ENCODE results near the gene PRKCA. TPM values are rescaled to one million over a fixed set of nuclear protein-coding genes. Genes with fewer than 3 reads are reported as not detected.
"Not testable (repeated sequence)": the region's sequence is repeated elsewhere in the genome, so short reads cannot be mapped to it uniquely, and the experiment has no call there.

The PRKCA gene
- total RNA-seq, 1 donor from 2014 or later = 132 TPM

DNA sequence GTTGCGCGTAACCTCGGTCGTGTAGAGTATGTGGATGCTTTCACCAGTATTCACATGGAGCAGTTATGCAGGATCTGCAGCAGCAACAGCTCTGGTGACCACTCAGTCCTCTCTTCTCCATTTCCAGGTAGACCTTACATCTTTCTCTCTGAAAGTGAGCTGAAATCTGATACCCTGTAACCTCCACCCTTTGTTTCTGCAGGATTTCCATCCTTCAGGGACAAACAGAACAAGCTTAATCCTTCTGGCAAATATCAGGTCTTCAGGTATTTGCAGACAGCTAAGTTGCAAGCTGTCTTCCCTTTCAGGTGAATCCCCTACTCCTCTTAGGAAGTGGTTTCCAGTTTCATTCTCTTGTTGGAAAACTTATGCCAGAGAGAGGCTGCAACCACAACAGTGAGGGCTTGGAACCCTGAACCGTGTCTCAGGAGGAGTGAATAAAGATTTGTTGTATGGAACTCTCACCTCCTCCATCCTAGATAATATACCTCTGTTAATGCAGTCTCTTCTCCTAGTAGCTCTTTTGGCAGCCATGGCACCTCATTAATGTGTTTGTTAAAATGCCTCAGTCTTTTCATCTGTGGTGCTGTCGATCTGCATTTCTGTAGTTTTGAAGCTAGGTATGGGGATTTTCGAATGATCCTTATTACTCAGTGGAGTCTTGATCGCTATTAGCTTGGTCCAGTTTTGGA lies 172.5 kb downstream of the PRKCA start:
- intact Hi-C loops (cut with micrococcal nuclease) = no loop called here

DNA sequence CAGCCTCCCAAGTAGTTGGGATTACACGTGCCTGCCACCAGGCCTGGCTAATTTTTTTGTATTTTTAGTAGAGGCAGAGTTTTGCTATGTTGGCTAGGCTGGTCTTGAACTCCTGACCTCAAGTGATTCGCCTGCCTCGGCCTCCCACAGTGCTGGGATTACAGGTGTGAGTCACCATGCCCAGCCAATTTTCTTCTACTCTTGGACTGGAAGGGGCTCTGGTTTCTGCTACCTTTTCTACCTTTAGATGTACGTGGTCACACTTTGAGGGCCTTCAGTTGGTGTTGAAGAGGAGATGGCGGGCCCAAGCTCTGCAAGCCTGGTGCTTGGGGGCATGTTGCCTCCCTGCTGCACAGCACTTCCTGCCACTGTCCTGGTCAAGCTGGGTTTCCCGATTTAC lies 173.6 kb downstream of the PRKCA start:
- intact Hi-C loops (cut with micrococcal nuclease) = no loop called here

DNA sequence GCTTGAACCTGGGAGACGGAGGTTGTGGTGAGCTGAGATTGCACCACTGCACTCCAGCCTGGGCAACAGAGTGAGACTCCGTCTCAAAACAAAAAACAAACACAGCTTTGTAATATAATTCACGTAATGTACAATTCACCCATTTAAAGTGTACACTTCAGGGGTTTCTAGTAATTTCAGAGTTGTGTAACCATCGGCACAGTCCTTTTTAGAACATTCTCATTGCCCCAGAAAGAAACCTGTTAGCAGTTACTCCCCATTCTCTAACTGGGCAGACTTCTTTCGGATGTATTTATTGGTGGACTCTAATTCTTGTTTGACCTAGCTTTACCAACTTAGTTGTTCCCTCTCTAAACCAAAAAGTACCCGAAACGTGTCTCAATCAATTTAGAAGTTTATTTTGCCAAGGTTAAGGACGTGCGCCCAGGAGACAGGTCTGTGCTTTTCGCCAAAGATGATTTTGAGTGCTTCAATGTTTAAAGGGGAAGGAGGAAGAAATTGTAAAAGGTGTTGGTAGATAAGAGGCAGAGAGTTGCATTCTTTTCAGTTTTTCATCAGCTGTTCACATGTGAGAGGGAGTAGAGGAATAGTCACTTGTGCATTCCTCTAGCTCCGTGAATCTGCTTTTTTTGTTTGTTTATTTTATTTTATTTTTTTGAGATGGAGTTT lies 175.3 kb downstream of the PRKCA start:
- intact Hi-C loops (cut with micrococcal nuclease) = no loop called here

DNA sequence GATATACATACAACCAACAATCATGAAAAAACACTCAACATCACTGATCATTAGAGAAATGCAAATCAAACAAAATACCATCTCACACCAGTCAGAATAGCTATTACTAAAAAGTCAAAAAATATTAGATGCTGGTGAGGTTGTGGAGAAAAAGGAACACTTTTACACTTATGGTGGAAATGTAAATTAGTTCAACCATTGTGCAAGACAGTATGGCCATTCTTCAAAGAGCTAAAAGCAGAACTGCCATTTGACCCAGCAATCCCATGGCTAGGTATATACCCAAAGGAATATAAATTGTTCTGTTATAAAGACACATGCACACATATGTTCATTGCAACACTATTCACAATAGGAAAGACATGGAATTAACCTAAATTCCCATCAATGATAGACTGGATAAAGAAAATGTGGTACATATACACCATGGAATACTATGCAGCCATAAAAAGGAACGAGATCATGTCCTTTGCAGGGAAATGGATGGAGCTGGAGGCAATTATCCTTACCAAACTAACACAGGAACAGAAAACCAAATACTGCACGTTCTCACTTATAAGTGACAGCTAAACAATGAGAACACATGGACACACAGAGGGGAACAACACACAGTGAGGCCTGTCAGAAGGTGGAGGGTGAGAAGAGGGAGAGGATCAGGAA lies 176.9 kb downstream of the PRKCA start:
- intact Hi-C loops (cut with micrococcal nuclease) = not testable (repeated sequence)

DNA sequence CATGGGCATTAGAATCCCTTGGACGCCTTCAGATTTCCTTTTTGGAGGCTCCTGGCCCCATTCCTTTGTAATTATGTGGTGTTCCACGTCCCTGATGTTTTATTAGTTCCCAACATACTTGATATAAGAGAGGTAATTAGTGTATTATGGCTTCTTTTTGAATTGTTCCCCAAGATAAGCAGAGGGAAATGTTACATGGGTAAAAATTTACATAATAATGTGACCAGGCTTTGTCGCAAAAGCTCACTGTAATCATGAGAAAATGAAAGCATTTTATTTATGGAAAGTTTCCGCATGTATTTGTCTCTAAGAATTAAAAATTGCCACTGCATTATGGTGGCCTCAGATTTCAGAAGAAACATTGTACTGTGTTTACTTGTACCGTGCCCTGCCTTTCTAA lies 177.8 kb downstream of the PRKCA start:
- intact Hi-C loops (cut with micrococcal nuclease) = no loop called here

DNA sequence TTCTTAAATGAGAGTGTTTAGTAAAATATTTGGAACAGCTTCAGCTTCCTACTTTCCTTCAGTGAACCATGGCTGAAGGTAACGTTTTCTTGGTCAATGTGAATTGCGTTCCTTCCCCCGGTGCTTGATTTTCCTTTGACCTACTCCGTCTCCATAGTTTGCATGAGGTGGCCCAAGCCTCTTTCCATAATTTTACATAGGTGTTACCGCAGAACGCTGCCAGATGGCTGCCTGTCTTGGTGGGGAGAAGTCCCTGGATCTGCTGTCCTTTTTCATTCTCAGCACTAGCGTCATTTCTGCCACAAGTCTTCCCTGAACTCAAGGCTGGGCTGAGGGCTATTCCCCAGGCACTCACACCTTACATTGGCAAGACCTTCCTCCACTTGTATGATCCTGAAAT lies 178.4 kb downstream of the PRKCA start:
- intact Hi-C loops (cut with micrococcal nuclease) = no loop called here

DNA sequence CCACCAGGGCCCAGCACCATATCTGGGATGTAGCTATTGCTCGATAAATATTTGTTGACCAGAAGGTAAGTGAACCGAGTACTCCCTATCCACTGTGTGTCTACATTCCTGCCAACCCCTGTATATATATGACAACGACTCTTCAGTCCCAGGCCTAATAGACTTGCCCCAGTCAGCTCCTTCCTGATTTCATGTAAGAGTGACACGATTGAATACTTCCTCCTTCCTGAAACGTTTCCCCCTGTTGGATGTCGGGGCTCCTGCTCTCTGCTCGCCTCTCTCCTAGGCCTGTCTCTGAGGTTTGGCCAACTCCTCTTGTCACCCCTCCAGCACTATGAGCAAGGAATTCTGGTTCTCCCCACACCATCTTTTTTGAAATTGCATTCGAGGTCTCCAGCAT lies 178.9 kb downstream of the PRKCA start:
- intact Hi-C loops (cut with micrococcal nuclease) = no loop called here

DNA sequence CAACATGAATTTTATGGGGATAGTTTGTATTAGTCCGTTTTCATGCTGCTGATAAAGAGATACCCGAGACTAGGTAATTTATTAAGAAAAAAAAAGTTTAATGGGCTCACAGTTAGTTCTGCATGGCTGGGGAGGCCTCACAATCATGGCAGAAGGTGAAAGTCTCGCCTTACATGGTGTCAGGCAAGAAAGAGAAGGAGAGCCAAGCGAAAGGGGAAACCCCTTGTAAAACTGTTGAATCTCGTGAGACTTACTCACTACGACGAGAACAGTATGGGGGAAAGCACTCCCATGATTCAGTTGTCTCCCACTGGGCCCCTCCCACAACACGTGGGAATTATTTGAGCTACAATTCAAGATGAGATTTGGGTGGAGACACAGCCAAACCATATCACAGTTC lies 181.5 kb downstream of the PRKCA start:
- intact Hi-C loops (cut with micrococcal nuclease) = no loop called here

DNA sequence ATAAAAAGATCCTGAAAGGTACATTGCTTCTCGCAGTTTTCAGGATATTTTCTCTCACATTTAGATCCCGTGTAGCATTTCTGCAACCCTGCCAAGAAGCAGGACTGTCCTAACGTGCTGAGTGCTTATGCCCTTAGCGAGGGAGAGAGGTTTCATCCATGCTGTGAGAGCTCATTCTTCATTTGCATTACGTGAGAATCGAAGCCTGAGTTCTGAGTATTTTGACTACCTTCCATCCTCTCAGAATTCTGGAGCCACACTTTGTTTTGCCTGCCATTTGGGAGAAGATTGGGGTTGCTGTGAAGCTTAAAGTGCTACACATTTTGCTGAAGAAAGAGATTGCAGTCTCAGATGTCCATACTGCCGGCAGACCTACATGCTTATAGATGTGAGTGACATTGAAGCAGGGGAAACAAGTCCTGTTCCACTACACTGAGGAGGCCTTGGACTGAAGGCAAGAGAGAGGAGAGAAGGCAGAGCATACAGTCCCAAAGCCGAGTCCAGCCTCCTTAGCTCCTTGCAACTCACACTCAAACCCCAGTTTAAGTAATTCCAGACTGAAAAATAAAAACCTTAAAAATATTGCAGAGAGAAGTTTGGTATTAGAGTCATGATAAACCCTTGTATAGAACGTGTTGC lies 183.0 kb downstream of the PRKCA start:
- intact Hi-C loops (cut with micrococcal nuclease) = no loop called here

DNA sequence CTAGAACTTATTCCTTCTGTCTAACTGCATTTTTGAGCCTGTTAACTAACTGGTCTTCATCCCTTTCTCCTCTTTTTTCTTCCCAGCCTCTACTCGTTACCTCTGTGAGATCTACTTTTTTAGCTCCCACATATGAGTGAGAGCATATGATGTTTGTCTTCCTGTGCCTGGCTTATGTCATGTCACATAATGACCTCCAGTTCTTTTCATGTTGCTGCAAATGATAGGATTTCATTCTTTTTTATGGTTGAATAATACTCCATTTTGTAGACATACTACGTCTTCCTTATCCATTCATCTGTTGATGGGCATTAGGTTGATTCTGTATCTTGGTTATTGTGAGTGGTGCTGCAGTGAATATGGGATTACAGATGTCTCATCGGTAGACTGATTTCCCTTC lies 184.7 kb downstream of the PRKCA start:
- intact Hi-C loops (cut with micrococcal nuclease) = no loop called here

DNA sequence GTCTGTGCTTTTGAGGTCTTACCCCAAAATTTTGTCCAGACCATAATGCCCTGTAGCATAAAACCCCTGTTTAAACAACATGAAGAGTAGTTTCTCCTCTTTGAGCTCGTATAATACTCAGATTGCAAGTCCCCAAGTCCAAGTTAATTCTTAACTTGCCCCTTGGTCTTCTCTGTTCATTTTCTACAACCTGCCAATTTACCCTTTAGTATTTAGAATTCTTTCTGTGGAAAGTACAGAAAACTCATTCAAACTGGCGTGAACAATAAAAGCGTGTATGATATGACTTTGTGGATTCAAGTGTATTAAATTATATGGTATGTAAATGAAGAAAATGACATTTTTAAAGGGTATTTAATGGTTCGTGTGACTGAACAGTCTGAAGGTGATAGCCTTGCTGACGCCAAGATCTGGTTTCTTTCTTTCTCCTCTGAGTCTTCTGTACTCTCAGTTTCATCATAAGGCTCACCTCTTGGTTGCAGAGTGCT lies 185.6 kb downstream of the PRKCA start:
- intact Hi-C loops (cut with micrococcal nuclease) = no loop called here

DNA sequence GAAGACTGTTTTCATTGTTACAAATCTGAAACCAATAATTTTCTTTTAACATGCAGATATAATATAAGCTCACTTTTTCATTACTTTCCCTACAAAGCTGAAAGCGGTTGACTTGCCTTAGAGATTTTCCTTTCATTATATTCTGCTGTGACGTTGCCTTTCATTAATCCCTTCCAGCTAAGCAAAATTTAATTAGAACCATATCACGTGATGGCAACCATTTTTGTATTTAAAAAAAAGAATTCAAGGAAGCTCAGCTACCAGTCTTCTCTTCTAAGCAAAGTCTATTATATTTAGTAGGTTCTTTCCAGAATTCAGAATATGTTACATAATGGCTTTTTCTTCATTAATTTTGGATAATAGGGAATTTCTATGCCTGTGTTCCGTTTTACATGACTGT lies 186.5 kb downstream of the PRKCA start:
- intact Hi-C loops (cut with micrococcal nuclease) = no loop called here

DNA sequence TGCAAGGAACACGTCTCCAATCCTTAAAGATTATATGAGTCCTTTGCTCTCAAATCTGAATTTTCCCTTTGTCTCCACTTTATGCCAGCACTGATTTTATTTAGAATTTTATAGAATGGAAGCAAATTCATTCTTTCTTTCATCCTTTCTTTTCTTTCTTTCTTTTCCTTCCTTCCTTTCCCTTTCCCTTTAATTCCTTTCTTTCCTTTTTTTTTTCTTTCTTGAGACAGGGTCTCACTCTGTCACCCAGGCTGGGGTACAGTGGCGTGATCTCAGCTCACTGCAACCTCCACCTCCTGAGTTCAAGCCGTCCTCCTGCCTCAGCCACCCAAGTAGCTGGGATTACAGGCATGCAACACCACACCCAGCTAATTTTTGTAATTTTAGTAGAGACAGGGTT lies 187.2 kb downstream of the PRKCA start:
- intact Hi-C loops (cut with micrococcal nuclease) = not testable (repeated sequence)

DNA sequence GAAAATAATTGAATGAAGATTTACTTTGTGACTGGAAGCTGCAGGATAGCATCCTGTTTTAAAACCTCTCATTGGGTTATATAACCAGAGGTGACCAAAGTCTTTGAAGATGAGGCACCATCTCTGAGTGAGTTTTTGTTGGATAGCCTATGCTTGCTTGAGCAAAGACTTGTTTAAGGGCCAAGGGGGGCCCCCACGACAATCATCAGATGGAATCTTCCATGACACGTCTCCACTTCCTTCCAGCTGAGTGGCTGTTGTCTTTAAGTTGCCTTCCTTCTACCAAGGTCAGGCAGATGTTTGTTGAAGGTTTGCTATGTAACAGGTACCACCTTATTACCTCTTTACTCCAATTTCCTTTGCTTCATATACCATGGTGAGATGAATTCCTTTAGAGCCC lies 188.8 kb downstream of the PRKCA start:
- intact Hi-C loops (cut with micrococcal nuclease) = no loop called here

DNA sequence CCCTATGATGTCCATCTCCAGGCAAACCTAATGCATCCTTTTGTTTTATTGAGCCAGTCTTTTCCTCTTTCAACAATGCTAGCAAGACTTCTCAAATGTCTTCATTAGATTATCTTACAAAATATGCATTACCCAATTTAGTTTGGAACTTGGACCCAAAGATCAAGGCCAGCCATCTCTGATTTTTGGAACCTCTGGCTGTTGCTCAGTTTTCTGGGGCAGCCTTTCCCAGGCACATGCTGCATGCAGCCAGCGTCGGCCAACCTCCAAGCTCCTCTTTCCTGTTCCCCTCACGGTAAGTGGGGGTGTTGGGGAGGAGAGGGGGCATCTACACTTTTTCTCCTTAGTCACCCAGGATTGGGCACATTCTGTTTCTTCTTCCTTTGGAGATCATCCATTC lies 189.3 kb downstream of the PRKCA start:
- intact Hi-C loops (cut with micrococcal nuclease) = no loop called here

DNA sequence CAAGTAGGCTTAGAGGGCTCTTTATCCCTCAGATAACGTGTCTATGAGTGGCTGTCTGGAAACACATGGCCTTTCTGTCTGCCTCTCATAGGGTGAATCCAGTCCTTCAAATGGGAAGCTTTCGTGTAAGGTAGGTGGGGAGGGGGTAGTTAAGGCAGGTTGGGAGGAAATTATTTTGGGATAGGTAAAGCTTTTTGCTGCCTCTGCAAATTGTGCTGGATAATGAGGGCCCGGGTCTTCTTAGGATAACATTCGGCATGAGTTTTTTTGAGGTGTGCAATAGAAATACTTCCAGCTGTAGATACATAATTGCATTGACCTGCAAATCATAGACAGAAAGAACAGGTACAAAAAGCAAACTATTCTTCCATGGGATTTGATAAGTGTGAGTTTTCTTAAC lies 189.7 kb downstream of the PRKCA start:
- intact Hi-C loops (cut with micrococcal nuclease) = no loop called here

DNA sequence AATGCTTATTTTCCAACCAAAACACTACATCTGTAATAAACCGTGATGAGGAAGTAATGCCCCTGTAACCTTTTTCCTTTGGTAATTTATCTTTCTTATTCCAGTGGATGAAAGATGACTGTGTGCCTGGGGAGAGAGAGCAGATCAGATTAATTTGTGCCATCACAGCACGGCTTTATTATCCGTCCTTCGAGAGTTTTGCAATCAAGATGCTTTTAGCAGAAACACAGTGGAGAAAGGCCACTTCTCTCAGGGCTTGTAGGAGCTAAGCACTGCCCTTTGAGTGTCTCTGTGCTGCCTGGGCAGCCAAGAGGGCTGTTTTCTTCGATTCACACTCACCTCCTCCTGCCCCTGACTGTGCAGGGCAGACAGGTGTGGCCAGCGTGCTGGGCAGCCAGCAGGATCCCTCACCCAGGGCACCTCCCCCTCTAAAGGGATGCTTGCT lies 190.2 kb downstream of the PRKCA start:
- intact Hi-C loops (cut with micrococcal nuclease) = no loop called here

DNA sequence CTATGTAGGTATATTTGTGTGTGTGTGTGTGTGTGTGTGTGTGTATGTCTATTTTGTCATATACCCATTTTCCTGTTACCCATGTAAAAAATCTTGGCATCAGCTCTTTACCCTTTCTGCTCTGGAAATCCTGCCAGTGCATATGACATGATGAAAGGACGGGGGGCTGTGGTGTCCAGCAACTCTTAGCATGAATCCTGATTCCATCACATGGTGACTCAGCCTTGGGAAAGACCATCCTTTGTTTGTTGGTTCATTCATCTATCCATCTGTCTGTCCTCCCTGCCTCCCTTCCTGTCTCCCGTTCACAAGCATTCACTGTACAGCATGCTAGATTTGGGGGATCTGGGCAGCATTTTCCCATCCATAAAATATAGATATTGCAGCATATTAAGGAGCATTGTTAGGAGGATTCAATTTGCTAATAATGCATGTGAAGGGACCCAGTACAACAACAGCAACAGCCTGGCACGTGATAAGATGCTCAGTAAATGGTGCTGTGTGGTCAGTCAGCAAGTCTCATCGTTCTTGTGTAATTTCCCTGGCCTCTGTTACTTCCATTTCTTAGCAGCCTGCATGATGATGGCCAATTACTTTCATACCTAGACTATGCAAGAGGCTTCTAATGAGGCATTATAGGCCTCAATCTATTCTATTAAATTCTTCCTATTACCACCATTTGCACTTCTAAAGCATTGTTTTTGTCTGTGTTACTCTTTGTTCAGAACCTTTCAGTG lies 191.0 kb downstream of the PRKCA start:
- intact Hi-C loops (cut with micrococcal nuclease) = no loop called here

DNA sequence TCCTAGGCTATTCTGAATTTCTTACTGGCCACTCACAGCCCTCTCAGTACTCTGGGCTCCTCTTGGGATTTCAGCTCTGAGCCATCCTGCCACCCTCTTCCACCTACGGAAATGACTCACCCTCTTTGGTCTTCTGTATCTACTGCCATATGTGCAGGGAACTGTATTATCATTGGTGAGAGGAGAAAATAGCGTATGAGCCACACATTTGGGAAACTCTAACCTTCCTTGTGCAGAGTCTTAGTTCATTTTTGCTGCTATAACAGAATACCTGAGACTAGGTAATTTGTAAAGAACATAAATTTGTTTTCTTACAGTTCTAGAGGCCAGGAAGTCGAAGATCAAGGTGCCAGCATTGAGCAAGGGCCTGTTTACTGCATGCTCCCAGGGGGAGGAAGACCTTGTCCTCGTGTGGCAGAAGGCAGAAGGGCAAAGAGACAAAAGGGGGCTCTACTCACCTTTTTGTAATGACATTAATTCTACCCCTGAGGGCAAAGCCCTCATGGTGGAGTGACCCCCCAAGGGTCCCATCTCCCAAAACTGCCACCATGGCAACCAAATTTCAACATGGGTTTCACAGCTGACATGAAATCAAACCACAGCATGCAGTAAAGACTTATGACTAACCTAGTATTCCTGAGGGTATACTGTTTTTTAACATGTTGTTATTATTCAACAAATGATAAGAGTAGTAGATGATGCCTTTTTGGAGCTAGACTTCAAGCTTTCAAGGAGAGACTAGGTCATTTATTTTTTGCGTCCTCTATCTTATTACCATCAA lies 191.8 kb downstream of the PRKCA start:
- intact Hi-C loops (cut with micrococcal nuclease) = no loop called here

DNA sequence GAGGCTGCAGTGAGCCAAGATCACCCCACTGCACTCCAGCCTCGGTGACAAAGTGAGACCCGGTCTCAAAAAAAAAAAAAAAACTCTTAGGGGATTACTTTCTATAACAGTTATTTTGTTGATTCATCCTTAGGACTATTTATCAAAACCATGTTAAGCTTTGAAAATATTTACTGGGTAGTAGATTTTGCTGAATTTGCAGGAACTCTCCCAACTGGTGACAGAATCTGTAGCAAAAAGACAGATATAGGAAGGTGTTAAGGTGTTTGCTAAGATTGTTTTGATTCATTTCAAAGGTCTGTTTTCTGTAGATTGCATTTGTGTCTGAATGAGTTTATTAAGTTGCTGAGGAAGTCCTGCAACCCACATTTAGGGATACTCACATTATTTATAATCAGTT lies 192.6 kb downstream of the PRKCA start:
- intact Hi-C loops (cut with micrococcal nuclease) = no loop called here

DNA sequence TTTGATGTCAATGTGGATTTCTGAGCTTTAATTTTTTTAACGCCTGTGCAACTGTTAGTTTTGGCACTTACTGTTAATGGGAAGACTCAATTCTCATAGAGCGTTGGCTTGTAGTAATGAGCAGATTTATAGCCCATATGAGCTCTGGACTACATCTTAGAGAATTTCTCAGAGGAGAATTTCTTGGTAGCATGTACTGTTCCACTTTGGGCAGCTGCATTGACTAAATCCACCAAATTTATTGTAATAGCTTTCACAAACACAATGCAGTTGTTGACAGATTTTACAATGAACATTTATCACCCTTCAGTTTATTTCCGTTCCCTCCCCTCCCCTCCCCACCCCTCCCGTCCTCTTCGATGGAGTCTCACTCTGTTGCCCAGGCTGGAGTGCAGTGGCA lies 193.9 kb downstream of the PRKCA start:
- intact Hi-C loops (cut with micrococcal nuclease) = no loop called here

All from T-helper 1 cell treated with Interleukin-12 subunit alpha and Interleukin-12 subunit beta and Interleukin-4 antibody, amounts not matched to agents 30 ng/mL and 1 ng/mL, for 36 hours (primary cell).